Pancreas (tissue), 10 donors: Measurements from ENCODE around the gene NOPCHAP1. TPM values are rescaled to one million over a fixed set of nuclear protein-coding genes. Genes with fewer than 3 reads are reported as not detected.
"Not testable (repeated sequence)": the region's sequence is repeated elsewhere in the genome, so short reads cannot be mapped to it uniquely, and the experiment has no call there.

Source experiments
- ATAC-seq, 4 donors: fragments of 200-7000 bp; cut with Tn5 transposase; one replicate each; pipeline versions ENCODE4 v1.8.0 to v1.9.1; 2020; ENCODE audit warnings: mild to moderate bottlenecking in 4 of 4, moderate library complexity in 4 of 4
- DNase-seq, 6 donors: peaks; one replicate each; pipeline ENCODE4 v3.0.0-alpha.2; 2020
- FAIRE-seq: peaks from 2 replicates; lab custom pipeline; 2012; peaks lifted over from hg19 to GRCh38; lab: Jason Lieb, UNC
- H3K27ac ChIP-seq, 4 donors: fragments of 200-600 bp; sonication (generic); 1 replicate in 3 of 4; 2 replicates in 1 of 4; pipeline versions ENCODE4 v1.5.0 to v1.8.0; 2020
- H3K27me3 ChIP-seq, 4 donors: fragments of 200-600 bp; one replicate each; pipeline ENCODE4 v1.8.0; 2021
- H3K36me3 ChIP-seq, 3 donors: fragments of 200-600 bp; sonication (generic) in 1 of 3; one replicate each; pipeline versions ENCODE4 v1.5.0 to v1.8.0; 2020 to 2021
- H3K4me1 ChIP-seq, 3 donors: fragments of 200-600 bp; one replicate each; pipeline ENCODE4 v1.8.0; 2021
- H3K4me3 ChIP-seq, 4 donors: fragments of 200-600 bp; sonication (generic) in 2 of 4; one replicate each; pipeline versions ENCODE4 v1.5.0 to v1.8.0; 2020 to 2021
- H3K9me3 ChIP-seq, 4 donors: fragments of 200-600 bp; one replicate each; pipeline ENCODE4 v1.8.0; 2021
- CTCF ChIP-seq, 4 donors: fragments of 200-600 bp; sonication (generic) in 3 of 4; IDR thresholded peaks; one replicate each; pipeline versions ENCODE4 v1.5.0 to v1.8.0; 2021; ENCODE audit warnings: antibody characterized with exemption in 4 of 4
- WGBS, 2 donors: extraction: QIAGEN DNeasy Blood & Tissue Kit; methylation state at CpG; one replicate each; pipeline ENCODE4 v1.1.7; 2013; 5-methylcytosine and 5-hydroxymethylcytosine counted together
- intact Hi-C, 3 donors: fragments of 100-400 bp; cut with DNase I; formaldehyde crosslinking; loops; one replicate each; pipeline versions ENCODE4 v1.11.1 to v1.14.2; 2022
- polyA plus RNA-seq, 2 donors: library from polyadenylated mRNA; stranded (reverse); fragments of 200-250 nt; gene quantifications; one replicate each; pipeline ENCODE4 v1.2.3, GENCODE V29; 2013
- total RNA-seq, 6 donors: library from RNA; stranded (reverse); fragmentation: NEBNext Ultra II Directional in 4 of 6; extraction: Animal tissue kit (Norgen Biotek cat#: 25700) in 4 of 6; gene quantifications; one replicate each; pipeline versions ENCODE4 v1.2.1 to v1.2.4, GENCODE V29; 2021 to 2023
- donor health status: healthy with polysubstance abuse.
- donor health status: DM: no; HTN: no; CAD: no; lungs with moderate emphysema.
- donor health status: DM: no; HTN: no; CAD: no.
- donor health status: control.
- donor health status: control.
- donor health status: Bipolar disorder and iron deficiency.
- donor health status: DM: yes; HTN: yes; CAD: no.
- donor health status: DM: no; HTN: no; CAD: no.
- donor health status: DM: no; HTN: no; CAD: no.
- donor health status: DM: yes; HTN: yes; CAD: no.

Gene NOPCHAP1
- total and polyA plus RNA-seq, 8 donors, result 7.2 to 21.5 (median 14.3) TPM

DNA sequence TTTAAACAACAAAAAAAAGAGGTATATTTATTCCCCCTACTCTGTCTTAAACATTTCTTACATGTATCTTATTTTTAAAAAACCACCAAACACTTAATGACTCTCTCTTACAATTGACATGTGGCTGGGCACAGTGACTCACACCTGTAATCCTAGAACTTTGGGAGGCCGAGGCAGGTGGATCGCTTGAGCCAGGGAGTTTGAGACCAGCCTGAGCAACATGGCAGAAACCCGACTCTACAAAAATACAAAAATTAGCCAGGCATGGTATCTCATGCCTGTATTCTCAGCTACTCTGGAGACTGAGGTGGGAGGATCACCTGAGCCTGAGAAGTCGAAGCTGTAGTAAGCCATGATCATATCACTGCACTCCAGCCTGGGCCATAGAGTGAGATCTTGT, 44.0 kb upstream of the NOPCHAP1 start:
- intact Hi-C loops, result loop anchor here in 1 of 3 donors (10.0 kb wide), 1 partner anchor 47 kb away; no protein-coding TSS in a partner anchor
- 92 to 97% methylated on average over 4 of the region's 4 CpGs for WGBS, 2 donors
- Histone ChIP-seq H3K27ac (no peak overlapping the region), H3K36me3 (no peaks in the 10 kb centered on the region), H3K27me3 (no peaks in the 10 kb centered on the region), H3K4me3 (no peak overlapping the region), H3K9me3 (no peaks in the 10 kb centered on the region), H3K4me1 (peaks cover 0 to 6% (median 0%) of the 10 kb centered on the region in 3 donors)
- DNase-seq, result no peak
- FAIRE-seq, result no peak
- no peak for ATAC-seq
- TF ChIP-seq CTCF (IDR thresholded peaks at IDR 0.05), result no peak

DNA sequence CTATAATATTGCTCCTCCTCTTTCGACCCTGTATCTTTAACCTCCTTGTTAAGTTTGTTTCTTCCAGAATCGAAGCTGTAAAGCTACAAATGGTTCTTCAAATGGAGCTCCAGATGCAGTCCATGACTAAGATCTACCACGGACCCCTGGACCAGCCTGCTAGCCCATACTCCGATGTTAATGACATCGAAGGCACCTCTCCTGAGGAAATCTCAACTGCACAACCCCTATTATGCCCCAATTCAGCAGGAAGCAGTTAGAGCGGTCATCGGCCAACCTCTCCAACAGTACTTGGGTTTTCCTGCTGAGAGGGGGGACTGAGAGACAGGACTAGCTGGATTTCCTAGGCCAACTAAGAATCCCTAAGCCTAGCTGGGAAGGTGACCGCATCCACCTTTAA, 42.7 kb upstream of the NOPCHAP1 start:
- H3K27ac ChIP-seq, H3K9me3 ChIP-seq, ATAC-seq, H3K4me1 ChIP-seq, H3K27me3 ChIP-seq, H3K36me3 ChIP-seq, DNase-seq, FAIRE-seq, H3K4me3 ChIP-seq: not testable (repeated sequence)
- intact Hi-C loops, result loop anchor here in 1 of 3 donors (10.0 kb wide), 1 partner anchor 49 kb away; no protein-coding TSS in a partner anchor
- 95 to 98% methylated on average over 8 of the region's 8 CpGs for WGBS, 2 donors

- H3K27ac ChIP-seq, result peak overlapping the region in 1 of 4 donors; percentile 14
- H3K4me3 ChIP-seq, result no peak overlapping the region
These were observed 41.9 kb upstream of the NOPCHAP1 start for GRCh38 chr12:104944252-104944651.

DNA sequence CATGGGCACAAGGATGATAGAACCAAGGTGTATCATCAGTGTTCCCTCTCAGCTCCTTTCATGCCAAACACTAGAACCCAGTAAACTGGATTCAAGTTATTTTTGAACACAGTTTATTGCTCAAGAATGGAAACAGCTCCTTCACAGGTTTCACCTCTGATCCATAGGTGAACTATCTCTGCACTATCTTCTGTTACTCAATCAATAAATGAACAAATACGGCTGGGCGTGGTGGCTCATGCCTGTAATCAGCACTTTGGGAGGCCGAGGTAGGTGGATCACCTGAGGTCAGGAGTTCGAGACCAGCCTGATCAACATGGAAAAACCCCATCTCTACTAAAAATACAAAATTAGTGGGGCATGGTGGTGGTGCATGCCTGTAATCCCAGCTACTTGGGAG, 37.4 kb upstream of the NOPCHAP1 start:
- H3K4me3 ChIP-seq, H3K9me3 ChIP-seq, H3K27me3 ChIP-seq, ATAC-seq, DNase-seq, FAIRE-seq, H3K27ac ChIP-seq, H3K36me3 ChIP-seq: not testable (repeated sequence)
- peaks cover 16 to 33% (median 28%) of the 10 kb centered on the region in 3 donors for H3K4me1 ChIP-seq
- intact Hi-C loops, result loop anchor here in 1 of 3 donors (10.0 kb wide), 1 partner anchor 54 kb away; no protein-coding TSS in a partner anchor
- whole genome bisulfite sequencing, 2 donors, result 54 to 58% methylated on average over 4 of the region's 4 CpGs

More at GRCh38 chr12:104944252-104944651, 41.9 kb upstream of the NOPCHAP1 start:
- intact Hi-C loops, result loop anchor here in 1 of 3 donors (10.0 kb wide), 1 partner anchor 49 kb away; no protein-coding TSS in a partner anchor
- H3K9me3 ChIP-seq, result no peaks in the 10 kb centered on the region
- DNase-seq (no peak), ATAC-seq (peak; percentile 87 to 92 (median 88)), FAIRE-seq (no peak)
- no peaks in the 10 kb centered on the region for H3K27me3 ChIP-seq
- TF ChIP-seq CTCF (IDR thresholded peaks at IDR 0.05), result no peak
- H3K4me1 ChIP-seq, result peaks cover 0 to 7% (median 6%) of the 10 kb centered on the region in 3 donors
- no peaks in the 10 kb centered on the region for H3K36me3 ChIP-seq
- WGBS, 2 donors, result 69 to 71% methylated on average over 3 of the region's 3 CpGs

DNA sequence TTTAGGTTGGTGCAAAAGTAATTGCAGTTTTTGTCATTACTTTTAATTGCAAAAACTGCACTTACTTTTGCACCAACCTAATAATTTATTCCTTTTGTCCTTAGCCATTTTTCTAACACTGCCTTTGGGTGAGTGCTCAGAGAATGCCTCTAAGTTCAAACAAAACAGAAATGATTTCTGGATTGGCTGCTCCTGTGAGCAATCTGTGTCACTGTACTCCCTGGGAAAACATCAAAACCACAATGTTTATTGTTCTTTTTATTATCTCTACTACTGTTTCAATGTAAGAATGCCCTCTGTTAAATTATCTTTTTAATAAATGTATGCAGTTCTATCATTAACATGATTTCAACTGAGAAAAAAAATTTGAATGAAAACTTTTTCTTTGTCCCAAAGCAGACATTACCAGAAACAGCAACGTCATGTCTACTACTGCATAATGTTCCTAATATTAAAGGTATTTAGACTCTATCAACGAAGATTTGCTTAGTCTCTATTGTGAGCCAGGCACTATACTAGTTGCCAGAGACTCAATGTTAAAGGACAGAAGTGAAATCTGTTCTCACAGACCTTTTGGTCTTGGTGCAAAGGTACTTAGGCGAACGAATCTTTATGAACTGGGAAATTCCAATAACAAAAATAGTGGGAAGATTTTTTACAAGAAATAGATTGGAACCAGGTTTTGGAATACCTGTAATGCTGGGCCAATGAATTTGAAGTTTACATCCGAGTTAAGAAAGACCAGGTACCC, 34.2 kb upstream of the NOPCHAP1 start:
- FAIRE-seq (no peak), DNase-seq (no peak), ATAC-seq (peak in 3 of 4 donors; percentile 53 to 63 (median 55))
- Histone ChIP-seq H3K36me3 (no peaks in the 10 kb centered on the region), H3K4me1 (peaks cover 16 to 44% (median 36%) of the 10 kb centered on the region in 3 donors), H3K27me3 (no peaks in the 10 kb centered on the region), H3K4me3 (no peak overlapping the region), H3K27ac (peak overlapping the region; percentile 28 to 76 (median 59)), H3K9me3 (no peaks in the 10 kb centered on the region)
- WGBS, 2 donors, result 49 to 53% methylated on average over 5 of the region's 5 CpGs
- intact Hi-C loops, result no loop called here
- no peak for TF ChIP-seq CTCF (IDR thresholded peaks at IDR 0.05)
